Activated gamma-delta T cell (primary cell): ENCODE data around the gene HS2ST1.
"Not testable (repeated sequence)": the region's sequence is repeated elsewhere in the genome, so short reads cannot be mapped to it uniquely, and the experiment has no call there.

Experiments
- DNase-seq: peaks from one replicate; lab custom pipeline; 2025; lab: John Stamatoyannopoulos, UW

Gene HS2ST1

DNA sequence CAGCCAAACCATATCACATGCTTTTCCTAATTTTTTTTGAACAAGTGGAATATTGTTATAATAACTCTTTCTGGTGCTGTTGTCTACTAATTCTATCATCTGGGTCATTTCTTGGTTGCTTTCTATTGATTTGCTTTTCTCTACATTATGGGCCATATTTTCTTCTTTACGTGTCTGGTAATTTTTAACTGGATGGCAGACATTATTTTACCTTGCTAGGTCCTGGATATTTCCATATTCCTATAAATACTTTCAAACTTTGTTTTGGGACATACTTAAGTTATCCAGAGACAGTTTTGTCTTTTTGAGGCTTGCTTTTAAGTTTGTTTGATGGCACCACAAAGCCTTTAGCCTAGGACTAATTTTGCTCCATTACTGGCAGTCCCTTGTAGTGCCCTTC is 11.3 kb downstream of the HS2ST1 start:
- DNase-seq, result no peak

DNA sequence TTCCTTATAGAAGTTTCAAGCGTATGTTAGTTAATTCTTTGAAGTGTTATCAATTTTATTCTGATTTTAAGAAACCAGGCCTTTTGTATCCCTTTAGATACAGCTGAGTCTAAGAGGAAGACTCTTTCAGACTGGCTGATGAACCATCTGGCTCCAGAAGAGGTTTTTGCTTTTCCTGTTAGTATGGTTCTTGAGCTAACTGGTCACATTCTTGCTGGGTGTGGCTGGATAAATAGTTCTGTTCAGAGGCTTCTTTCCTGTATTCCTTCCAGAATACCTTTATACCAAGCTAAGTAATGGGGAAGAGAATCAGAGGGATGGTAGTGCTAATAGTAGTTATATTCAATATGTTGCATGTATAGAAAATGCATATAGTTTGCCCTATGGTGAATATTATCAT is 12.4 kb downstream of the HS2ST1 start:
- no peak for DNase-seq

DNA sequence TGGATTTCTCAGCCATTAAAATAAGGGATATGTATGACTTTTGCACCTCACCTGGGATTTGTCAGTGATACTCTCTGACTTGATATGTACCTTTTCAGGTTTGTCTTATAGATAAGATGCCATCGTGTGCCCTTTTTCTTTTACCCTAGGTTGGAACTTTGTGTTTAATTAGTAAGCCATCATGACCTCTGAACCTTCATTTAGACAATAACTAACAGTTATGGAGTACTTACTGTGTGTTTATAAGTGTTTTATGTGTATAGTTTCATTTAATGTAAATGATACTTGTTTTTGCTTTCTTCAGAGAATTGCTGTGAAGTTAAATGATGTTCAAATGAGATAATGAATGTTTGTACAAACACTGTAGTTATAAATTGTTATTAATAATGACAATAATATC is 14.4 kb downstream of the HS2ST1 start:
- no peak for DNase-seq

GRCh38 chr1:86933051-86933450 is 18.6 kb downstream of the HS2ST1 start:
- no peak for DNase-seq

DNA sequence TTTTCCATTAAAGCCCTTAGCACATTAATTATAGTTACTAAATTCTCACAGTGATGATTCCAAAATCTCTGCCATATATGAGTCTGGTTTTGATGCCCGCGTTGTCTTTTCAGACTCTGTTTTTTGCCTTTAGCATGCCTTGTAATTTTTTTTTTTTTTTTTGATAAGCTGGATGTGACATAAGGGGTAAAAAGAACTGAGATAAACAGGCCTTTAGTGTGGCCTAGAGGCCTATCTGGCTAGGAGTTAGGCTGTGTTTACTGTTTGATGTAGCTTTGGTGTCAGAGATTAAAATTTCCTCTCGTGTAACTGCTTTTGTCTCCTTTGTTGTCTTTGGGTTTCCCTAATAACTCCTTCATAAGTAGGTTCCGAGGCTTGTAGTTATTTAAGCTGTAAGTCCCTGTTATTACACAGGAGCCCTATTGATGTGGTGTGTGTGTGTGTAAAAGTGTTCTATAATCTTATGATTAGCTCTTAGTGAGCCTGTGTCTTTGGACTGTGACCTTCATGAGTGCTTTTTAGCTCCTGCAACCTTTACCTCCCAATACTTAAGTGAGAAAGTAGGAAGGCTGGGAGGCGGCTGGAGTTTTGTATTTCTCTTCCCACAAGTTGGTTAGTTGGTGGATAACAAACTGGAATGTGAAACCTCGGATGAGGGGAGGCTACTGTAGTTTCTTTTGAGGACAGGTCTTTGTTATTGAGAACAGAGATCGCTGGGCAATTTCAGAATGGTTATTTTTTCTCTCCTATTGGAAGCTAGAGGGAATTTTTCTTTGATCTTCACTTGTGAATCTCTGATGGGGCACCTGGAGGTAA is 19.3 kb downstream of the HS2ST1 start:
- DNase-seq, result no peak

GRCh38 chr1:86938450-86938849 is 24.0 kb downstream of the HS2ST1 start:
- no peak for DNase-seq

GRCh38 chr1:86938855-86939254 is 24.4 kb downstream of the HS2ST1 start:
- no peak for DNase-seq

DNA sequence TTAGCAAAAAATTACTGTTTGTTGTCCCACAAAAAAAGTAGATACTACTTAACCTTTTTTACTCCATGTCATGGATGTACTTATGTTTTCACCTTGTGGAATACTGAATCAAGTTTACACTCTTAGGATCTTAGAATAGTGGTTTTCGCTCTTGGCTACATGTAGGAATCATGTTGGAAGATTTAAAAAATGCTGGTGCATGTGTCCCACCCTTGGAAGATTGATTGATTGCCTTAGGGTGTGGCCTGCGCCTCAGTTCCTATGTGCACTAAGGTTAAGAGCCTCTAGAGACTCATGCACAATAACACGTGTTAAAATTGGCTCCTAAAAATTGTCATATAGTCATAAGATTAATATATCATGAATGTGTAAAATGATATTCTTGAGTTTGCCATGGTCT is 25.0 kb downstream of the HS2ST1 start:
- DNase-seq, result no peak

- DNase-seq, result no peak
These were observed 26.2 kb downstream of the HS2ST1 start for GRCh38 chr1:86940599-86940998.

DNA sequence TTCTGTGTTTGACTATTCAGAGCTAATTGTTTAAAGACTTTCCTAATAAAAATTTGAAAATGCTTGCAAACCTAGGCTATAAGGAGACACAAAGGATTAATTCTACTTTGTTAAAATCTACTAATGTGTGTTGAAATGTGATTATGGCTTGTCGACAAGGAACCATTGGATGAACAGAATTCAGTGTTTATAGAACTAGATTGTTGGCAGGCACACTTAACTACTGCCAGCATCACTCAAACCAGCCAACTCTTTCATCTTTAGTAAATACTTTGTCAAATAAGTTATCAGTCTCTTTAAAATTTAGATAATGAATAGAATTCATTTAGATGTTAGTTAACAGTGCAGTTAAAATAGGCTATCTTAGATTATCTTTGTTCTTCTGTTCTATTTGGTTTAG is 27.6 kb downstream of the HS2ST1 start:
- no peak for DNase-seq

DNA sequence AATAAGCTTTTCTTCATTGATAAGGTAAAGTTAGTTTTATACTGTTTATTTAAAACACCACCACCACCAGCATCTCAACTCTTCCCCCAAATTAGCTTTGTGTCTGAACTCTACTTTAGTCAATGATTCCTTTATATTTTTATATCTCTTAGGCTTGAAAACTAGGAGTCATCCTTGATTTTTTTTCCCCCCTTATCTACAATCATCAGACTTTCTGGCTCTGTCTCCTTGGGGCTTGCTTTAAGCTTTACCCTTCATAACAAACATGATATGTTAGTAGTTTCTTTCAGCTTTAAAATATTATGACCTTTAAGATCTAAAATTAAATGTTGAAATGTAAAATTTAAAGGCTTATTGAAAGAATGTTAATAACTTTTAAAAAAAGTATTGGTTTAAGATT is 28.3 kb downstream of the HS2ST1 start:
- no peak for DNase-seq

GRCh38 chr1:86948212-86948611 is 33.8 kb downstream of the HS2ST1 start:
- DNase-seq, result no peak

DNA sequence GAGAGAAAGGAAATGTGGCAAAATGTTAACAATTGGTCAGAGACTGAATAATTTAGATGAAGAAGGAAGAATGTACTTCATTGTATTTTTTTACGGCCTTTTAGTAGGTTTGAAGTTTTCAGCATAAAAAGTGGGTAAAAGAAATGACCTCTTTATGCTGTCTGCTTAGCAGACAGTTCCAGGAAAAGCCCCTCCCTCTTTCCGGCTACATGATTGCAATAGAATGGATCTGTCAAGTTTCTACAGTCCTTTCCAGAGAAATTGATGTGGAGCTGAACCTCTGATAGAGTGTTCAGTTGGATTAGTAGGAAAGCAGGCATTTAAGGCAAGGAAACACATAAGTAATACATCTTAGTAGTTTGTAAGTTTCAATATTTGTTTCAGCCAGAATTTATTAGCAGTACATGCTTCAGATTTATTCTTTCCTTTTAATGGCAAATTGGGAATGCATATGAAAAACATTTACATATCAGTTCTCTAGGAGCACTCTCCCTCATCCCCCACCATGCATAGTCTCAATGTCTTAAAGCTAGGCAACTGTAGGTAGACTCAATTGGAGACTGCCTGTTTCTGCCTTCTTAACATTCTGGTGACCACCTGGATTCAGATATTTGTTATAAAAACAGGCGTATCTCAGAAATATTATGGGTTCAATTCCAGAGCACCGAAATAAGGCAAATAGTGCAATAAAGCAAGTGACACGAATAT is 36.4 kb downstream of the HS2ST1 start:
- DNase-seq, result no peak

DNA sequence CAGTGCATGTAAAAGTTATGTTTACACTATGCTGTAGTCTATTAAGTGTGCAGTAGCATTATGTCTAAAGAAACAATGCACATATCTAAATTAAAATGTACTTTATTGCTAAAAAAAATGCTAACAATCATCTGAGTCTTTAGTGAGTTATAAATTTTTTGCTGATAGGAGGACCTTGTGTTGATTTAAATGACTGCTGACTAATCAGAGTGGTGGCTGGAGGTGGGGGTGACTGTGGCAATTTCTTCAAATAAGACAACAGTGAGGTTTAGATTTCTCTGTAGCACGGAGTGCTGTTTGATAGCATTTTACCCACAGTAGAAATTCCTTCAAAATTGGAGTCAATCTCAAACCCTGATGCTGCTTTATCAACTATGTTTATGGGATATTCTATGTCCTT is 37.0 kb downstream of the HS2ST1 start:
- DNase-seq, result no peak

GRCh38 chr1:86953167-86953566 is 38.7 kb downstream of the HS2ST1 start:
- DNase-seq, result no peak

DNA sequence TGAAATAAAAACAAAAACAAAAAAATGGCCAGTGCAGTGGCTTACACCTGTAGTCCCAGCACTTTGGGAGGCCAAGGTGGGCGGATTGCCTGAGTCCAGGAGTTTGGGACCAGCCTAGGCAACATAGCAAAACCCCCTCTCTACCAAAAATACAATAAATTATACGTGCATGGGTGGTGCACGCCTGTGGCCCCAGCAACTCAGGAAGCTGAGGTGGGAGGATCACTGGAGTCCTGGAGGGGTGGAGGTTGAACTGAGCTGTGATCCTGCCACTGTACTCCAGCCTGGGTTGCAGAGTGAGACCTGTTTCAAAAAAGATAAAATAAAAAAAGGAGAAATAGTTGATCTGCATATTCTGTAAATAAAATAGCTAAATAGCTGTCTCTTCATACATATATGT is 41.2 kb downstream of the HS2ST1 start:
- DNase-seq, result no peak

GRCh38 chr1:86956221-86956620 is 41.8 kb downstream of the HS2ST1 start:
- no peak for DNase-seq

DNA sequence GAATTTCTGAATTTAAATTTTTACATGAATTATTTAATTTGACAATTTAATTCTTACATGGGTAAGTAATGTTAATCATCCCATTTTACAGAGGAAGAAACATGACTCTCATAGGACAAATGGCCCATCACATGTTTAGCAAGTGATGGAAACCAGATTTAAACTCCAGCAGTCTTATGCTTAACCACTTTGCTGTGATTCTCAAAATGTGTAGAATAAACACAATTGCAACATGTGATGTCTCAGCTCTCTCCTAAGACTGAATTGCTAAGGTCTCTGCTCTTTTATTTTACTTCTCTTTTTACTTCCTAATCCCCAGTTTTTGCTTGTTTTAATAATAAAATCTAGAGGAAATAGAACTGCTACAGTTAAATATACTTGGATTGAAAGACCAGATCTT is 42.8 kb downstream of the HS2ST1 start:
- no peak for DNase-seq

- DNase-seq, result no peak
These were observed 46.1 kb downstream of the HS2ST1 start for GRCh38 chr1:86960548-86960947.

DNA sequence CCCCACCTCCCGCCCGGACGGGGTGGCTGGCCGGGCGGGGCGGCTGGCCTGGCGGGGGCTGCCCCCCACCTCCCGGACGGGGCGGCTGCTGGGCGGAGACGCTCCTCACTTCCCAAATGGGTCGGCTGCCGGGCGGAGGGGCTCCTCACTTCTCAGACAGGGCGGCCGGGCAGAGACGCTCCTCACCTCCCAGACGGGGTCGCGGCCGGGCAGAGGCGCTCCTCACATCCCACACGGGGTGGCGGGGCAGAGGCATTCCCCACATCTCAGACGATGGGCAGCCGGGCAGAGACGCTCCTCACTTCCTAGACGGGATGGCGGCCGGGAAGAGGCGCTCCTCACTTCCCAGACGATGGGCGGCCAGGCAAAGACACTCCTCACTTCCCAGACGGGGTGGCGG is 49.4 kb downstream of the HS2ST1 start:
- not testable (repeated sequence) for DNase-seq

DNA sequence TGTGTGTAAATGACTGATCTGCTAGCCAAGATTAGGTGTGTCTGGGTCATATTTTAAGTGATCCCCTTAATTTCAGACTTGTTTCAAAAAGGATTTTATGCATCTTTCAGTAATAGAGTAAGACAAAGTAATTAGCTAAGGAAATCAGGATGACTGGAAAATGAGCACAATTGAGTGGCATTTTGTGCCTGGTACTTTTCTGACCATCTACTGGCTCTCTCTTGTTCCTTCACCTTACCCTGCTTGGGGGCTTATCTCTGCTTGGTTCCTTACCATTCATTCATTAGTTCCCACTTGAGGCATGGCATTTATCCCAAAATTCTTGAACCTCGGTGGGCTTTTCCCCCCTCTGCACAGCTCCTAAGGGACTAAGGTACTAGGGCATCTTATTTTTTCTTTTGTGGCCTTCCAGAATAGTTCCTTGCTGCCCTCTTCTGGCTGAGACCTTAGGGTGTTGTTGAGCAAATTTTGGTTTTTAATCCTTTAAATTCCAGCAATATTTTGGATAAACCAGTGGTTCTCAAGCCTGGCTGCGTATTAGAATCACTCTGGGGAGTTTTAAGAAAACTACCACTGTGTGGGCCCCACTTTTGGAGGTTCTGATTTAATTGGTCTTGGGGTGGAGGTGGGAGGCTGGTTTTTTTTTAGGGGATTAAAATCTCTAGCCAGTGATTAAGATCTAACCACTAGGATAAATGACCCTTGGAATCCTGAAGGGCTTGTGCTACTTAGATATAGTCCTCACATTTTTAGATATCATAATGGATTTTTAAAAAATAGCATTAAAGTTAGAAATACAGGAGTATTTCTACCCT is 50.8 kb downstream of the HS2ST1 start:
- no peak for DNase-seq

GRCh38 chr1:86965827-86966182 is 51.4 kb downstream of the HS2ST1 start:
- no peak for DNase-seq

DNA sequence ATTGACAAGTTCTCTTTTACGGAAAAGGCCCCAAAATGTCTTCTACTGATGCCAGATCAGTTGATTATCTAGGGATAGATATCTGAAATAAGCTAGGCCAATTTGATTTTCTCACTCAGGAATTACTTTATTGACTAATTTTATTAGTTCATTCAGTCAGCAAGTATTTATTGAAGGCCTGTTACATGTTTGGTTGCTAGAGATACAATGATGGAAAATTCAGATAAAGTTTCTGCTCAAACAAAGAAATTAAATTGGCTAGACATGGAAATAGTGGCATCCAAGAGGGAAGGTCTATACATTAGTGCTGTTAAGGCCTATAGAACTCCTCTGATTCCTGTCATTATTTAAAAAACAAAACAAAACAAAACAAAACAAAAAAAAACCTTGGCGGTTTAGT is 56.5 kb downstream of the HS2ST1 start:
- no peak for DNase-seq
